ENCODE data around the gene ITPR2. TPM values are rescaled to one million over a fixed set of nuclear protein-coding genes. Genes with fewer than 3 reads are reported as not detected.

ITPR2 gene
- total RNA-seq, 2 donors from 2014 or later = 44.3 to 55.5 TPM

DNA sequence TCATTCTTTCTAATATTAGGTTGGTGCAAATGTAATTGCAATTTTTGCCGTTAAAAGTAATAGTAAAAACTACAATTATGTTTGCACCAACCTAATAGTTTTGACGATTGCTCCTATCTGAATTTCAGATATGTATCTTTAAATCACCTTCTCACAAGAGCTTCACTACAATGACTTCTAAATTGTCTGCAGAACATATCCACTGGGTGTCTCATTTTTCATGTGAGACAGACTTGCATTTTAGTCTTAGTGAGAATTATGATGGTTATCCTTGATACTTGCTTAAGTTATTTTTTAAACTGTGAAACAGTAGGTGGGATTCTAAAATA is 84.6 kb downstream of the ITPR2 start:
- peaks cover under 1% of the 10 kb centered on the region in 2 donors for H3K9me3 Mint-ChIP-seq
- ATAC-seq (replicated peaks in 1 of 2) = peak in 1 of 2 donors; percentile 20
- peaks cover 83% of the 10 kb centered on the region for H3K4me1 Mint-ChIP-seq (ENCODE audit: low read depth)
- no peaks in the 10 kb centered on the region for H3K27me3 Mint-ChIP-seq (ENCODE audit: low read depth)
- no peak for DNase-seq
- H3K36me3 Mint-ChIP-seq (ENCODE audit: insufficient read depth in 2 of 2) = peaks cover 2 to 3% of the 10 kb centered on the region in 2 donors
- H3K27ac Mint-ChIP-seq = peak overlapping the region; percentile 21
- H3K4me3 Mint-ChIP-seq = peak overlapping the region; percentile 63 to 86

GRCh38 chr12:26746121-26746714 is 86.8 kb downstream of the ITPR2 start:
- DNase-seq = peak in 1 of 2 donors; percentile 13
- Mint-ChIP-seq H3K27me3 (ENCODE audit: low read depth) (no peaks in the 10 kb centered on the region), H3K9me3 (no peaks in the 10 kb centered on the region), H3K4me3 (no peak overlapping the region), H3K4me1 (ENCODE audit: low read depth) (peaks cover 72% of the 10 kb centered on the region), H3K27ac (no peak overlapping the region), H3K36me3 (ENCODE audit: insufficient read depth in 2 of 2) (peaks cover 2 to 5% of the 10 kb centered on the region in 2 donors)
- peak; percentile 48 to 50 for ATAC-seq (replicated peaks in 1 of 2)

- H3K9me3 Mint-ChIP-seq = peaks cover 0 to 2% of the 10 kb centered on the region in 2 donors
Observed at GRCh38 chr12:26744697-26745440, 88.1 kb downstream of the ITPR2 start.

DNA sequence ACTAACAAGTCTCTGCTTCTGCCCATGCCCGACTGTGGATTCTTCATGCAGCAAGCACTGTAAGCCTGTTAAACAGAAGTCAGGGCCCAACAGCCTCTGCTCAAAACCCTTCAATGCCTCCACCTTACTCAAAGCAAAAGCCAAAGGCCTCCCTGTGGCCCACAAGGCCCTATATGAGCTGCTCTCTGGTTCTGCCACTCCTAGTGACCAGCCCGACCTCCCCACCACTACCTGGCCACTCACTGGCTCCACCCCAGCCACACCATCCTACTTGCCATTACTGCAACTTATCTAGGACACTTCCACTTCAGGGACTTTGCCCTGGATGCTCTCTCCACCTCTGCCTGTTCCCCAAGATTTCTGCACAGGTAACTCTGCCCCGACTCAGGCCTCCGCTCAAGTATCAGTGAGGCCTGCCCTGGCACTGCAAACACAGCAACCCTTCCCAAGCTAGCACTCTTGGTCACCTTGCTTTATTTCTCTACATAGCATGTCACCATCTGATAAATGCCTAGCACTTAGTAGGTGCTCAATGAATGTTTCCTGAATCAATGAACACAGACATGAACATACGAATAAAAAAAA is 88.9 kb downstream of the ITPR2 start:
- H3K9me3 Mint-ChIP-seq = peaks cover 2 to 3% of the 10 kb centered on the region in 2 donors
- DNase-seq = no peak
- no peak overlapping the region for H3K27ac Mint-ChIP-seq

More at GRCh38 chr12:26744697-26745440, 88.1 kb downstream of the ITPR2 start:
- ATAC-seq (replicated peaks in 1 of 2) = no peak
- Mint-ChIP-seq H3K4me3 (no peak overlapping the region), H3K36me3 (ENCODE audit: insufficient read depth in 2 of 2) (peaks cover 2 to 6% of the 10 kb centered on the region in 2 donors), H3K4me1 (ENCODE audit: low read depth) (peaks cover 59% of the 10 kb centered on the region), H3K27me3 (ENCODE audit: low read depth) (no peaks in the 10 kb centered on the region), H3K27ac (no peak overlapping the region)
- DNase-seq = no peak

DNA sequence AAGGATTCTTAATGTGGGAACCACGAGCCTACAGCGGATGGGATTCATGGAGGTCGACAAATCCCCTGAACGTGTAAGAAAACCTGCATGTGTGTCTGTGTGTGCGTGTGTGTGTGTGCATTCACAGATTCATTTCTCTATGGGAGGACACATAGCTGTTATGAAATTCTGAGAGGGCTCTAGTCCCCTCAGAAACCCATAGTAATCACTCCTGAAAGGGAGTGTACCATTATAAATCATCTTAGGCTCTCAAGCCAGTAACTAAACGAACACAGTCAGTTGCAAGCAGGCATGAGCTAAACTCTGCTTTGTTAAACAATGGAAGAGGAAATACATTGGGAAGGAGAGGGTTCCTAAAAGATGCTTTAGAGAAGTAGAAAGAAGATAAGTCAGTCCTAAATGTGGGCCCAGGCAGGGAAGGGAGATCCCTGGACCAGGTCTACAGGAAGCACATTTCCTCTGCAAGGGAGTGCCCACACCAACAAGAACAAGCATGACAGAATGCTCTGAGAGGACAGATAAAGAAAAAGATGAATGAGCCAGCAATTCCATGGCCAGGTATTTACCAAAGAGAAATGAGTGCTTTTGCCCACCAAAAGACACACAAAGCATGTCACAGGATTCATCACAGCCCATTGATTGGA is 91.3 kb downstream of the ITPR2 start:
- H3K4me1 Mint-ChIP-seq (ENCODE audit: low read depth) = peaks cover 27% of the 10 kb centered on the region
- no peak overlapping the region for H3K4me3 Mint-ChIP-seq
- H3K9me3 Mint-ChIP-seq = peaks cover 2 to 3% of the 10 kb centered on the region in 2 donors
- no peaks in the 10 kb centered on the region for H3K27me3 Mint-ChIP-seq (ENCODE audit: low read depth)
- DNase-seq (no peak), ATAC-seq (replicated peaks in 1 of 2) (no peak)
- peaks cover 6% of the 10 kb centered on the region in 2 donors for H3K36me3 Mint-ChIP-seq (ENCODE audit: insufficient read depth in 2 of 2)
- no peak overlapping the region for H3K27ac Mint-ChIP-seq

More for the DNA sequence above, 88.9 kb downstream of the ITPR2 start:
- Mint-ChIP-seq H3K27me3 (ENCODE audit: low read depth) (no peaks in the 10 kb centered on the region), H3K4me3 (no peak overlapping the region), H3K36me3 (ENCODE audit: insufficient read depth in 2 of 2) (peaks cover 4 to 6% of the 10 kb centered on the region in 2 donors), H3K4me1 (ENCODE audit: low read depth) (peaks cover 51% of the 10 kb centered on the region)
- ATAC-seq (replicated peaks in 1 of 2) = no peak

DNA sequence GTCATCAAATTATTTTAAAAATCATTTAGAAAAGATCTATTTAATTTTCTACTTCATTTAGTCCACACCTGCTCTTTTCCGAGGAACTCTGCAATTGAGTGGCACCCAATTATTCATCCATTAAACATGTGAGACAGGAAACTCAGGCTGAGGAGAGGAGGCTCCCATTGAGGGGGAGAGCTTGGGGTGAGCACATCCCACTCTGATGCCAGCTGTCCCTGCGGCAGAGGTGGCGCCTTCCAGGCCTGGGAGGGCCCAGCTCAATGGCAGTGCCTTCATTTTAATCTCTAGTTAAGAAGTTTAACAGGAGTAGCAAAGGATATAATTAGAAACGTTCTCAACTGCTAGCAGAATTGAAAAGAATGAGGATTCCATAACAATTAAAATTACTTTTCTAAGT is 92.0 kb downstream of the ITPR2 start:
- peaks cover 6% of the 10 kb centered on the region in 2 donors for H3K36me3 Mint-ChIP-seq (ENCODE audit: insufficient read depth in 2 of 2)
- no peak for ATAC-seq (replicated peaks in 1 of 2)
- H3K27ac Mint-ChIP-seq = no peak overlapping the region
- H3K4me3 Mint-ChIP-seq = no peak overlapping the region
- no peak for DNase-seq
- H3K27me3 Mint-ChIP-seq (ENCODE audit: low read depth) = no peaks in the 10 kb centered on the region
- peaks cover 22% of the 10 kb centered on the region for H3K4me1 Mint-ChIP-seq (ENCODE audit: low read depth)
- peaks cover 2 to 3% of the 10 kb centered on the region in 2 donors for H3K9me3 Mint-ChIP-seq

DNA sequence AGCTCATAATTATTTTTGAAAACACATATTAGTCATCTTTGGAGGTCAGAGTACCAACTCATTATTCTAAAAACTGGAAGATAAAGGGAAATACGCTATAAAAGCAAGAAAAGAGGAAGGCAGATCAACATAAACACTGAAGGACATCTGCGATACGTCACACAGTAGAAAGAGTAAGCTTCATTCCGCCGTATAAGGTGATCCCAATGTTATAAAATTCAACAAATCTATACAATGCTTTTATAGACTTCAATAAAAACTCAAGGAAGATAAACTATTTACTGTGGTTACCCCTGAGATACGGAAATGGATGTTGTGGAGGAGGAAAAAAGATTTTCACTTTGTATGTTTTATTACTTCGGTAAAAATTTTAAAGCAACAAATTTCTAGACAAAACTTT is 92.6 kb downstream of the ITPR2 start:
- no peak for DNase-seq
- no peaks in the 10 kb centered on the region for H3K27me3 Mint-ChIP-seq (ENCODE audit: low read depth)
- peaks cover 2 to 3% of the 10 kb centered on the region in 2 donors for H3K9me3 Mint-ChIP-seq
- H3K36me3 Mint-ChIP-seq (ENCODE audit: insufficient read depth in 2 of 2) = peaks cover 6% of the 10 kb centered on the region in 2 donors
- peaks cover 26% of the 10 kb centered on the region for H3K4me1 Mint-ChIP-seq (ENCODE audit: low read depth)
- ATAC-seq (replicated peaks in 1 of 2) = no peak
- no peak overlapping the region for H3K4me3 Mint-ChIP-seq
- H3K27ac Mint-ChIP-seq = no peak overlapping the region

- Mint-ChIP-seq H3K27ac (no peak overlapping the region), H3K27me3 (ENCODE audit: low read depth) (no peaks in the 10 kb centered on the region), H3K9me3 (peaks cover 2 to 3% of the 10 kb centered on the region in 2 donors), H3K4me3 (no peak overlapping the region), H3K4me1 (ENCODE audit: low read depth) (peaks cover 26% of the 10 kb centered on the region), H3K36me3 (ENCODE audit: insufficient read depth in 2 of 2) (peaks cover 6% of the 10 kb centered on the region in 2 donors)
- no peak for DNase-seq
- ATAC-seq (replicated peaks in 1 of 2) = no peak
Observed at GRCh38 chr12:26737487-26738030, 95.4 kb downstream of the ITPR2 start.

DNA sequence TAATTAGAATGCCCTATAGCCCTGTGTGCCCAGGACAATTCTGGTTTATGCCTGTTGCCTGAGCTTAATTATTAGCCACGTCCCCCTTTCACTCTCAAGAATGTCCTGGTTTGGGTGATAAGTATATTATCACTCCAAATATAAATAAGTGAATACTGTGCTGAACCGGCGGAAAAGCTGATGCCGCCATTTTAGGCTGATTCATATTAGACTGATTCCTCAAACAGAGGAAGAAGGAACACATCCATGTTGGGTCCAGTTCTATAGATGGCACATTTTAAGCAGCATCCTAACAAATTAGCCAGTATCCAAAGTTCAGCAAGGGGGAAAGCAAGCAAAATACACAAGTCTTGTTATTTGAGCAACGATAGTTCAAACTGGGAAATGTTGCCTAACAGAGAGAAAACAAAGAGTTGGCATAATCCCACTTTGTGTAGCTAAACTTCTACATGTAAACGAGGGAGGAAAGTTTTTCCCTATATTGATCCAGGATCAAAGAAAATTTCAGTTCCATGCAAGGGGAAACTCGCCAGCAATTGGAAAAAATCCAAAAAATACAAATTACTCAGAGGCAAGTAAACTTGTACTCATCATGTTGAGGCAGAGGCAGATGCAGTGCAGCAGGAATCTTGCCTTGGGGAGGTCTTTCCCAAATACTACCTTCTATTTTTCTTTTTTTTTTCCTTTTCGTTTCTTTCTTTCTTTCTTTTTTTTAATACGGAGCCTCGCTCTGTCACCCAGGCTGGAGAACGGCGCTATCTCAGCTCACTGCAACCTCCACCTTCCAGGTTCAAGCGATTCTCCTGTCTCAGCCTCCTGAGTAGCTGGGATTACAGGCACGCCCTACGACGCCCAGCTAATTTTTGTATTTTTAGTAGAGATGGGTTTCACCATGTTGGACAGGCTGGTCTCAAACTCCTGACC is 96.2 kb downstream of the ITPR2 start:
- Mint-ChIP-seq H3K9me3 (peaks cover 2 to 3% of the 10 kb centered on the region in 2 donors), H3K4me3 (no peak overlapping the region), H3K36me3 (ENCODE audit: insufficient read depth in 2 of 2) (peaks cover 4 to 5% of the 10 kb centered on the region in 2 donors), H3K27me3 (ENCODE audit: low read depth) (no peaks in the 10 kb centered on the region), H3K27ac (no peak overlapping the region), H3K4me1 (ENCODE audit: low read depth) (peaks cover 33% of the 10 kb centered on the region)
- ATAC-seq (replicated peaks in 1 of 2) (no peak), DNase-seq (no peak)

- H3K4me1 Mint-ChIP-seq (ENCODE audit: low read depth) = peaks cover 38% of the 10 kb centered on the region
- ATAC-seq (replicated peaks in 1 of 2) (no peak), DNase-seq (no peak)
- peaks cover 2 to 3% of the 10 kb centered on the region in 2 donors for H3K9me3 Mint-ChIP-seq
- H3K27ac Mint-ChIP-seq = no peak overlapping the region
- no peaks in the 10 kb centered on the region for H3K27me3 Mint-ChIP-seq (ENCODE audit: low read depth)
- H3K4me3 Mint-ChIP-seq = no peak overlapping the region
- H3K36me3 Mint-ChIP-seq (ENCODE audit: insufficient read depth in 2 of 2) = peaks cover 3 to 4% of the 10 kb centered on the region in 2 donors
Observed at GRCh38 chr12:26735249-26735639, 97.8 kb downstream of the ITPR2 start.

GRCh38 chr12:26734510-26735248 is 98.3 kb downstream of the ITPR2 start:
- DNase-seq (no peak), ATAC-seq (replicated peaks in 1 of 2) (no peak)
- Mint-ChIP-seq H3K27ac (no peak overlapping the region), H3K27me3 (ENCODE audit: low read depth) (no peaks in the 10 kb centered on the region), H3K4me1 (ENCODE audit: low read depth) (peaks cover 41% of the 10 kb centered on the region), H3K9me3 (peaks cover 0 to 3% of the 10 kb centered on the region in 2 donors), H3K4me3 (no peak overlapping the region), H3K36me3 (ENCODE audit: insufficient read depth in 2 of 2) (peaks cover 0 to 4% of the 10 kb centered on the region in 2 donors)
